ENCODE data around the gene PPP1R3F. TPM values are rescaled to one million over a fixed set of nuclear protein-coding genes. Genes with fewer than 3 reads are reported as not detected.

Gene PPP1R3F
- polyA plus RNA-seq, 1 donor from 2014 or later = 21.0 TPM

- Histone ChIP-seq H3K27ac (ENCODE audit: low read length) (no peak overlapping the region), H3K9me3 (ENCODE audit: low read length) (no peaks in the 10 kb centered on the region), H3K9ac (ENCODE audit: low read length) (no peak overlapping the region), H3F3A (ENCODE audit: insufficient read depth, low read length, poor library complexity, severe bottlenecking) (no peaks in the 10 kb centered on the region), H3K9me2 (ENCODE audit: insufficient read depth, low read length) (no peaks in the 10 kb centered on the region), H3K27me3 (ENCODE audit: insufficient read depth, low read depth, low read length) (no peaks in the 10 kb centered on the region), H3K4me2 (ENCODE audit: low read length) (no peak overlapping the region), H3K79me2 (replicated peaks; ENCODE audit: insufficient read depth, low read length) (no peaks in the 10 kb centered on the region), H3K4me3 (ENCODE audit: low read length) (no peak overlapping the region), H2AFZ (ENCODE audit: low read depth, low read length) (no peak overlapping the region), H4K20me1 (ENCODE audit: insufficient read depth) (no peaks in the 10 kb centered on the region), H3K36me3 (ENCODE audit: insufficient read depth, low read length) (no peaks in the 10 kb centered on the region)
- TF ChIP-seq, protein P1, sequence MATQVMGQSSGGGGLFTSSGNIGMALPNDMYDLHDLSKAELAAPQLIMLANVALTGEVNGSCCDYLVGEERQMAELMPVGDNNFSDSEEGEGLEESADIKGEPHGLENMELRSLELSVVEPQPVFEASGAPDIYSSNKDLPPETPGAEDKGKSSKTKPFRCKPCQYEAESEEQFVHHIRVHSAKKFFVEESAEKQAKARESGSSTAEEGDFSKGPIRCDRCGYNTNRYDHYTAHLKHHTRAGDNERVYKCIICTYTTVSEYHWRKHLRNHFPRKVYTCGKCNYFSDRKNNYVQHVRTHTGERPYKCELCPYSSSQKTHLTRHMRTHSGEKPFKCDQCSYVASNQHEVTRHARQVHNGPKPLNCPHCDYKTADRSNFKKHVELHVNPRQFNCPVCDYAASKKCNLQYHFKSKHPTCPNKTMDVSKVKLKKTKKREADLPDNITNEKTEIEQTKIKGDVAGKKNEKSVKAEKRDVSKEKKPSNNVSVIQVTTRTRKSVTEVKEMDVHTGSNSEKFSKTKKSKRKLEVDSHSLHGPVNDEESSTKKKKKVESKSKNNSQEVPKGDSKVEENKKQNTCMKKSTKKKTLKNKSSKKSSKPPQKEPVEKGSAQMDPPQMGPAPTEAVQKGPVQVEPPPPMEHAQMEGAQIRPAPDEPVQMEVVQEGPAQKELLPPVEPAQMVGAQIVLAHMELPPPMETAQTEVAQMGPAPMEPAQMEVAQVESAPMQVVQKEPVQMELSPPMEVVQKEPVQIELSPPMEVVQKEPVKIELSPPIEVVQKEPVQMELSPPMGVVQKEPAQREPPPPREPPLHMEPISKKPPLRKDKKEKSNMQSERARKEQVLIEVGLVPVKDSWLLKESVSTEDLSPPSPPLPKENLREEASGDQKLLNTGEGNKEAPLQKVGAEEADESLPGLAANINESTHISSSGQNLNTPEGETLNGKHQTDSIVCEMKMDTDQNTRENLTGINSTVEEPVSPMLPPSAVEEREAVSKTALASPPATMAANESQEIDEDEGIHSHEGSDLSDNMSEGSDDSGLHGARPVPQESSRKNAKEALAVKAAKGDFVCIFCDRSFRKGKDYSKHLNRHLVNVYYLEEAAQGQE (IDR thresholded peaks at IDR 0.05; ENCODE audit: borderline replicate concordance) = no peak
- no peak for TF ChIP-seq MXI1 (conservative IDR thresholded peaks at IDR 0.05; ENCODE audit: poor library complexity, severe bottlenecking)
- no peak for TF ChIP-seq SMC3 (conservative IDR thresholded peaks at IDR 0.05; ENCODE audit: poor library complexity)
- no peak for TF ChIP-seq EZH2 (IDR thresholded peaks at IDR 0.05; ENCODE audit: borderline replicate concordance, insufficient read depth, low read length, poor library complexity, severe bottlenecking)
- TF ChIP-seq TAF1 (IDR thresholded peaks at IDR 0.05; ENCODE audit: low read depth) = no peak
- no peak for TF ChIP-seq POLR2AphosphoS5 (IDR thresholded peaks at IDR 0.05)
Measured at GRCh38 chrX:49231333-49232000, 38.1 kb upstream of the PPP1R3F start.

DNA sequence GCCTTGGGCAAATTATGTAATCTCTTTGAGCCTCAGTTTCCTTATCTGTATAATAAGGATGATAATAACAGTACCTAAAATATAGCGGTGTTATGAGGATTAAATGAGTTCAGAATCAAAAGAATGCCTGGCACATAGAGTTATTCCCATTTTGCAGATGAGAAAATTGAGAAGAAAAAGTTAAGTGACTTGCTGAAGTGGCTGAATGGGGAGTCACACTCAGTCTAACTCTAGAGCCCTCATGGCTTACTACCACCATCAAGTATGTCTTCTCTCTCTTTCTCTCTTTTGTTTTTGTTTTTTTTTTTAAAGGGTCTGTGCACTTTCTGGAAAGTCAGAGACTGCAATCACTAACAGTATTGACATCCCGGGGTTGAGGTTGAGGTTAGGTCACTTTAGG lies 37.1 kb upstream of the PPP1R3F start:
- Histone ChIP-seq H3K79me2 (replicated peaks; ENCODE audit: insufficient read depth, low read length) (no peaks in the 10 kb centered on the region), H3K27me3 (ENCODE audit: insufficient read depth, low read depth, low read length) (no peaks in the 10 kb centered on the region), H3K36me3 (ENCODE audit: insufficient read depth, low read length) (no peaks in the 10 kb centered on the region), H2AFZ (ENCODE audit: low read depth, low read length) (no peak overlapping the region), H3K27ac (ENCODE audit: low read length) (no peak overlapping the region), H3K9ac (ENCODE audit: low read length) (no peak overlapping the region), H4K20me1 (ENCODE audit: insufficient read depth) (no peaks in the 10 kb centered on the region), H3K4me2 (ENCODE audit: low read length) (no peak overlapping the region), H3K4me3 (ENCODE audit: low read length) (no peak overlapping the region), H3K9me3 (ENCODE audit: low read length) (no peaks in the 10 kb centered on the region), H3F3A (ENCODE audit: insufficient read depth, low read length, poor library complexity, severe bottlenecking) (no peaks in the 10 kb centered on the region), H3K9me2 (ENCODE audit: insufficient read depth, low read length) (no peaks in the 10 kb centered on the region)
- TF ChIP-seq POLR2AphosphoS5 (IDR thresholded peaks at IDR 0.05) (no peak), RAD21 (conservative IDR thresholded peaks at IDR 0.05) (no peak), EP300 (conservative IDR thresholded peaks at IDR 0.05; ENCODE audit: poor library complexity, severe bottlenecking) (no peak), EZH2 (IDR thresholded peaks at IDR 0.05; ENCODE audit: borderline replicate concordance, insufficient read depth, low read length, poor library complexity, severe bottlenecking) (no peak), MXI1 (conservative IDR thresholded peaks at IDR 0.05; ENCODE audit: poor library complexity, severe bottlenecking) (no peak), TAF1 (IDR thresholded peaks at IDR 0.05; ENCODE audit: low read depth) (no peak), SMC3 (conservative IDR thresholded peaks at IDR 0.05; ENCODE audit: poor library complexity) (no peak)
- TF ChIP-seq, protein P1 (IDR thresholded peaks at IDR 0.05; ENCODE audit: borderline replicate concordance) = no peak
- TF ChIP-seq, protein P2, sequence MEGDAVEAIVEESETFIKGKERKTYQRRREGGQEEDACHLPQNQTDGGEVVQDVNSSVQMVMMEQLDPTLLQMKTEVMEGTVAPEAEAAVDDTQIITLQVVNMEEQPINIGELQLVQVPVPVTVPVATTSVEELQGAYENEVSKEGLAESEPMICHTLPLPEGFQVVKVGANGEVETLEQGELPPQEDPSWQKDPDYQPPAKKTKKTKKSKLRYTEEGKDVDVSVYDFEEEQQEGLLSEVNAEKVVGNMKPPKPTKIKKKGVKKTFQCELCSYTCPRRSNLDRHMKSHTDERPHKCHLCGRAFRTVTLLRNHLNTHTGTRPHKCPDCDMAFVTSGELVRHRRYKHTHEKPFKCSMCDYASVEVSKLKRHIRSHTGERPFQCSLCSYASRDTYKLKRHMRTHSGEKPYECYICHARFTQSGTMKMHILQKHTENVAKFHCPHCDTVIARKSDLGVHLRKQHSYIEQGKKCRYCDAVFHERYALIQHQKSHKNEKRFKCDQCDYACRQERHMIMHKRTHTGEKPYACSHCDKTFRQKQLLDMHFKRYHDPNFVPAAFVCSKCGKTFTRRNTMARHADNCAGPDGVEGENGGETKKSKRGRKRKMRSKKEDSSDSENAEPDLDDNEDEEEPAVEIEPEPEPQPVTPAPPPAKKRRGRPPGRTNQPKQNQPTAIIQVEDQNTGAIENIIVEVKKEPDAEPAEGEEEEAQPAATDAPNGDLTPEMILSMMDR (IDR thresholded peaks at IDR 0.05; ENCODE audit: poor library complexity, severe bottlenecking) = no peak

All from neural cell (in vitro differentiated cells).